ENCODE results near the gene DLGAP4.
"Not testable (repeated sequence)": the region's sequence is repeated elsewhere in the genome, so short reads cannot be mapped to it uniquely, and the experiment has no call there.

Gene DLGAP4

GRCh38 chr20:36544134-36545018 lies 238.2 kb downstream of the DLGAP4 start:
- DNase-seq, result no peak

DNA sequence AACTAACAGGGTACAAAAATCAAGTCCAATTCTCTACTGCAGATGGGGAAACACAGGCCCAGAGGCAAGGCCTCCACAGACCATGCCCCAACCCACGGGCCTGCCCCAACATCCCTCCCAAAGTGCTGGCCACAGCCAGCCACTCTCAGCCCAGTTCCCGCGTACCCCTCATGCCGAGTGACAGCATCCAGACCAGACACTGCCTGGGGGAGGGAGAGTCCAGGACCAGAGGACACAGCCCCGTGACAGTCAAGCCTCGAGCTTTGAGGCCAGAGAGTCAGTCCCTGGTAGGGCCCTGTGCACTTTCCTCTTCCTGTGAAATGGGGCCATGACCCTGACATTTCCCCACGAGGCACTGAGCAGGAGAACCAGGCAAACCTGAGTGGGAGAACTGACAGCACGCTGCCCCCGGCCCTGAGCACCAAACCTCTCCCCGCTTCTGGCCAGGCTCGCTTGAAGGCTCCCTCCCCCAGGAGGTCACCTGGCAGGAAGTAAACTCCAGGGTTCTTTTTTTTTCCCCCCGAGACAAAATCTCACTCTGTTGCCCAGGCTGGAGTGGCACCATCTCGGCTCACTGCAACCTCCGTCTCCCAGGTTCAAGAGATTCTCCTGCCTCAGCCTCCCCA lies 240.1 kb downstream of the DLGAP4 start:
- no peak for DNase-seq

GRCh38 chr20:36547186-36548005 lies 241.3 kb downstream of the DLGAP4 start:
- no peak for DNase-seq

DNA sequence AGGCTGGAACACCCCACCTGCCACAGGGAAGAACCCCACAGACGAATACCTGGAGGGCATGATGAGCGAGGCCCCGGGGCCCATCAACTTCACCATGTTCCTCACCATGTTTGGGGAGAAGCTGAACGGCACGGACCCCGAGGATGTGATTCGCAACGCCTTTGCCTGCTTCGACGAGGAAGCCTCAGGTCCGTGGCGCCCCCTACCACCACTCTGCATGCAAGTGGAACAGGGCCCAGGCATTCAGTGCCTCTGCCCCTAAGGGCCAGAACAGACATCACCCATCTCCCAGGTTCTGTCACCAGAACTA lies 241.8 kb downstream of the DLGAP4 start:
- DNase-seq, result peak; percentile 44

DNA sequence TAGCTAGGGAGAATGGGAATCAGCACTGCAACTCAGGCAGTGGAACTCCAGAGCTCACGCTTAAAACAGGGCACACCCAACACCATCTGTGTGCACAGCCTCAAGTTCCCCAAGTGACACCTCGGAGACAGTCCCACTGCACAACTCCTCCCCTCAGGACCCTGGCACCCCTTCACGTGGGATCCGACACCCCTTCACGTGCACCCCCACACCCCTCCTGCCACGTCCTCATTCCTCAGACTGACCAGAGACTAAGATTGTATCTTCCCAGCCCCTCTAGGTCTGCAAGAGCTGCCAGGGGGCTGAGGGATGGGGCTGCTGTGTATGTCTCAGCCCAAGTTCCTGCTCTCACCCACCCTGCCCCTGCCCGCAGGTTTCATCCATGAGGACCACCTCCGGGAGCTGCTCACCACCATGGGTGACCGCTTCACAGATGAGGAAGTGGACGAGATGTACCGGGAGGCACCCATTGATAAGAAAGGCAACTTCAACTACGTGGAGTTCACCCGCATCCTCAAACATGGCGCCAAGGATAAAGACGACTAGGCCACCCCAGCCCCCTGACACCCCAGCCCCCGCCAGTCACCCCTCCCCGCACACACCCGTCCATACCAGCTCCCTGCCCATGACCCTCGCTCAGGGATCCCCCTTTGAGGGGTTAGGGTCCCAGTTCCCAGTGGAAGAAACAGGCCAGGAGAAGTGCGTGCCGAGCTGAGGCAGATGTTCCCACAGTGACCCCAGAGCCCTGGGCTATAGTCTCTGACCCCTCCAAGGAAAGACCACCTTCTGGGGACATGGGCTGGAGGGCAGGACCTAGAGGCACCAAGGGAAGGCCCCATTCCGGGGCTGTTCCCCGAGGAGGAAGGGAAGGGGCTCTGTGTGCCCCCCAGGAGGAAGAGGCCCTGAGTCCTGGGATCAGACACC lies 242.8 kb downstream of the DLGAP4 start:
- no peak for DNase-seq

- no peak for DNase-seq
Measured at GRCh38 chr20:36549628-36549941, 243.4 kb downstream of the DLGAP4 start.

- DNase-seq, result no peak
Measured at GRCh38 chr20:36549942-36550789, 244.0 kb downstream of the DLGAP4 start.

- no peak for DNase-seq
Measured at GRCh38 chr20:36550790-36551299, 244.7 kb downstream of the DLGAP4 start.

DNA sequence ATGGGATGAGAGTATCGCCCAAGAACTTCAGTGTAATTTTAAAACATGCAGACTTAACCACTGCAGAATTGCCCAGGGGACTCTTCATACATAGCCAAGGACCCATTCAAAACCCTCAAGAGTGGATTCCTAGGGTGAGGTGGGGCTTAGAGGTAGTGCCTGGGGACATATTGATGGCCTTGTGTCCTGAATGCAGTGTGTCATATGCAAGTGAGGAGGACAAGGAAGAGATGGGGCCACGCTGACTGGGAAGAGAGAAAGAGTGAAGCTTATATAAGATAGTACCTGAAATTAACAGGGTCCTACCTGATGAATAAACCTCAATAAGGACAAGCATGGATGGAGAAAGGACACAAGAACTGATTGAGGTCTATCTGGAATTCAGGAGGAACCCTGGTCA lies 249.1 kb downstream of the DLGAP4 start:
- DNase-seq, result no peak

GRCh38 chr20:36562724-36563123 lies 256.6 kb downstream of the DLGAP4 start:
- no peak for DNase-seq

DNA sequence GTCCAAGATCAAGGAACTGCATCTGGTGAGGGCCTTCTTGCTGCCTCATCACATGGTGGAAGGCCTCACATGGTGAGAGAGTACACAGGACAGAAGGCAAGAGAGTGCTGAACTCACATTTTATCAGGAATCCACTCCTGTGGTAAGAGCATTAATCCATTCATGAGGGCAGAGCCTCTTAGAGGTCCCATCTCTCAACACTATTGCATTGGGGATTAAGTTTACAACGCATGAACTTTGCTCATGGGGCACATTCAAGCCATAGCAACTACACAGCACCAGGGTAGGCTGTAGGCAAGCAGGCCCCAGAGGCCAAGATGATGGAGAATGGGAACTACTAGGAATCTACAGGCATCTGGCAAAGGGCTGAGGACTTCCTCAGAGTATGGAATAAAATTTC lies 257.2 kb downstream of the DLGAP4 start:
- DNase-seq, result no peak

GRCh38 chr20:36564078-36564725 lies 258.1 kb downstream of the DLGAP4 start:
- not testable (repeated sequence) for DNase-seq

- DNase-seq, result not testable (repeated sequence)
Measured at GRCh38 chr20:36564726-36565121, 258.6 kb downstream of the DLGAP4 start.

- no peak for DNase-seq
Measured at GRCh38 chr20:36565520-36565919, 259.4 kb downstream of the DLGAP4 start.

- DNase-seq, result no peak
Measured at GRCh38 chr20:36569847-36570429, 263.8 kb downstream of the DLGAP4 start.

DNA sequence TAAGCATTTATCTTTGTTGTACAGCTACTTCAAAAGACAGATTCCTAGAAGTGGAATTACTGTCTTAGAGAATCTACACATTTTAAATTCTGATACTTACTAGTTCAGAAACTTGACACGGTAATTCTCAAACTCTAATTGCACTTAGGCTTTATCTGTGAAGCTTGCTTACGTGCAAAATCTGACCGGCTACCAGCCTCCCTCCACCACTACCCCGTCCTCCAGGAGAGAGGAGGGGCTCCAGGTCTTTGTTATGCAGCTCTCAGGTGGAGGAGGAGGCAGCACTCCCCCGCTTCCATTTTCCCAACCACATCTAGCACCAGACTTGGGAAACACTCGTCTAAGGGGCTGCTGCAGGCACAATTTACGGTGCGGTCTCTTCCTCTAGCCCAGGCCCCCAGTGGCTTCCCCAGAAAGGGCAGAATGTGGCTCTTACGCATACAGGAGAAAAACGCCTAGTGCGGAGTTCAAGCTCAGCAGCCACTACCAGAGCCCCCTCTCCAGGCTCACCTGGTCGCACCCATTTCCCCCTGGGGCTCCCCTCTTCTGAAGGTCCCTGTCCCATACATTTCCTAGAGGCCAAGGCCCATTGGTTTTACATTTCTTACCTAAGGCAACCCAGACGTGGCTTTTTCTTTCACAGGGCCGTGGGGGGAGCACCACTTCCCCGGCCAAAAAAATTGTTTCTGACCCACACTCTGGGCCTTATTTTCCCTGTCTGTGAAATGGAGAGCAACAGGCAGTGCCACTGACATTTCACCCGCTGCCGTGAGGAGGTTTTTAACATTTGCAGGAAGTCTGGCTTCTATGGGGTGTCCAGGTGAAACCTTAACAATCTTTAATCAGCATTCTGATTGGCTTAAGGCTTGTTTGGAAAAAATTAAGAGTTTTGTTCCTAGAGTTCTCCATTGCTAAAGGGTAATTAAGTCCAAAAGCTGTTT lies 265.7 kb downstream of the DLGAP4 start:
- peak; percentile 63 for DNase-seq

DNA sequence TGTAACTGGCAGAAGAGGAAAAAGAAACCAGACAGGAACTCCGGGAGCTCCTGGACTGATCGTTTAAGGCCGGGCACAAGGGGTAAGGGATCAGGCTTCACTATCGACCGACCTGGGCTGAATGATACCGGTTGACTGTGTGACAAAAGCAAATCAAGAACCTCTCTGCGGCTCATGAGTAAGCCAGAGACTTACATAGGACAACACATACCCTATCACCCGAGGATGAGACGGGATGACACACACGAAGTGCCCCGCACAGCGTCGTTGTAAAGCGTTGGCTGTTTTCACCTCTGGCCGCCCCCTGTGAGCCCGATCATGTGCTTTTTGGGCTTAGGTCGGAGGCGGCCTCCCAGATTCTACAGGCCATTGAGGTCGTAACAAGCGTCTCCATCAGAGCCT lies 266.6 kb downstream of the DLGAP4 start:
- peak; percentile 73 for DNase-seq

DNA sequence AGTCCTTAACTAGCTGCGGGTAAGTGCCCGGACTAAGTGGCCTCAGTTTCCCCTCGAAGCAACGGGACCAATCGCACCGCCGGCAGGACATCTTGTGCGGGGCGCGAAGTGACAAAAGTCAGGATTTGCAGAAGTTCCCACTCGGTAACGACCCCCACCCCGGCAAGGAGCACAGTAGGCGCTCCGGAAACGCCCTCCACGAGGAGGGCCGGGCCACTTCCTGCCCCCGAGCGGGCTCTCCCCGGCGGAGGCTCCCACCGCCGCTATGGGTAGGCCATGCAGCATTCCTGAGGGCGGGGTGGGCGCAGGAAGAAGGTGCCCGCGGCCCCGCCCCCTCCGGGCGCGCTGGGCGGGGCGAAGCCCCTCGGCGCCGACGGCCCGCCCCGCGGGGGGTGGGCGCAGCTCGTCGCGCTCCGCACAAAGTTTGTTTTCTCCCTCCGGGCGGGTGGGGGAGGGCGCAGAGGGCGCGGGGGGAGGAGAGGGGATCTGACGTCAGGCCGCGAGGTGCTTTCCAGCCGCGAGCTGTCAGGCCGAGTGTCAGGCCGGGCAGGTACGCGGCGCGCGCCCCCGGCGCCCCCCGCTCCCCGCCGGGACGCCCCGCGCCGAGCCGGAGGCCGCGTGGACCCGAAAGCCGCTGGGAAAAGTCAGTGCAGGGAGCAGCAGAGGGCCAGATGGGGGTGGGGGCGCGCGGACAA lies 267.1 kb downstream of the DLGAP4 start, which contains the start of gene TGIF2:
Gene TGIF2, plus strand, starts transcription at position 495 of the 695 bp plus-strand sequence. CDS start 5,178 bp downstream, outside the sequence.
- peak; percentile 96 for DNase-seq
